Small intestine (tissue), 7 donors: ENCODE results near the gene SRSF8. TPM values are rescaled to one million over a fixed set of nuclear protein-coding genes. Genes with fewer than 3 reads are reported as not detected.

ENCODE experiments used
- DNase-seq, 2 donors: peaks; one replicate each; pipeline versions ENCODE4 v3.0.0 to v3.0.0-alpha.2; 2013
- FAIRE-seq: peaks from 2 replicates; lab custom pipeline; 2012; peaks lifted over from hg19 to GRCh38; lab: Jason Lieb, UNC
- H3K27ac ChIP-seq, 3 donors: one replicate each; pipeline ENCODE4 v1.5.1; 2013; ENCODE audit warnings: low read length in 2 of 3, mild to moderate bottlenecking in 2 of 3, control low read depth in 1 of 3, inconsistent platforms in 1 of 3, low read depth in 1 of 3, moderate library complexity in 1 of 3
- H3K27me3 ChIP-seq, 3 donors: one replicate each; pipeline ENCODE4 v1.6.1; 2013; ENCODE audit warnings: low read length in 3 of 3, inconsistent platforms in 1 of 3; ENCODE audit not compliant: control insufficient read depth in 3 of 3, insufficient read depth in 3 of 3
- H3K36me3 ChIP-seq, 3 donors: one replicate each; pipeline ENCODE4 v1.6.1; 2013; ENCODE audit warnings: low read length in 3 of 3, inconsistent platforms in 1 of 3, low read depth in 1 of 3, mild to moderate bottlenecking in 1 of 3, moderate library complexity in 1 of 3; ENCODE audit not compliant: control insufficient read depth in 3 of 3, insufficient read depth in 2 of 3
- H3K4me1 ChIP-seq, 3 donors: one replicate each; pipeline ENCODE4 v1.6.1; 2013; ENCODE audit warnings: low read length in 2 of 3, inconsistent platforms in 1 of 3, low read depth in 1 of 3, mild to moderate bottlenecking in 1 of 3, moderate library complexity in 1 of 3; ENCODE audit not compliant: control insufficient read depth in 3 of 3, insufficient read depth in 2 of 3
- H3K4me3 ChIP-seq, 3 donors: one replicate each; pipeline ENCODE4 v1.5.1; 2013; ENCODE audit warnings: low read length in 3 of 3, control low read depth in 1 of 3, inconsistent platforms in 1 of 3, low read depth in 1 of 3, mild to moderate bottlenecking in 1 of 3, moderate library complexity in 1 of 3
- H3K9me3 ChIP-seq, 2 donors: one replicate each; pipeline ENCODE4 v1.6.1; 2013; ENCODE audit warnings: low read depth in 1 of 2, low read length in 1 of 2; ENCODE audit not compliant: control insufficient read depth in 2 of 2, insufficient read depth in 1 of 2
- WGBS, 3 donors: extraction: QIAGEN DNeasy Blood & Tissue Kit; methylation state at CpG; one replicate each; pipeline ENCODE4 v1.1.7; 2013; 5-methylcytosine and 5-hydroxymethylcytosine counted together
- polyA plus RNA-seq, 4 donors: library from polyadenylated mRNA; stranded (reverse) in 3 of 4; unstranded in 1 of 4; fragments of 200-250 nt in 3 of 4; fragments of 120-200 nt in 1 of 4; gene quantifications; one replicate each; pipeline versions ENCODE4 v1.2.1 to v1.2.3, GENCODE V29; 2013
- donor health status: healthy with polysubstance abuse.
- donor health status: control.
- donor health status: control.
- donor health status: Bipolar disorder and iron deficiency.
- donor health status: healthy.

The SRSF8 gene
- polyA plus RNA-seq, 4 donors, result 29.3 to 52.2 (median 34.6) TPM

GRCh38 chr11:95082576-95083001 lies 15.9 kb downstream of the SRSF8 start:
- no peaks in the 10 kb centered on the region for H3K9me3 ChIP-seq
- no peak for DNase-seq
- no peaks in the 10 kb centered on the region for H3K36me3 ChIP-seq
- H3K27me3 ChIP-seq, result no peaks in the 10 kb centered on the region
- FAIRE-seq, result no peak
- no peaks in the 10 kb centered on the region for H3K4me1 ChIP-seq
- WGBS, 3 donors, result 88 to 92% (median 90%) methylated on average over 2 of the region's 2 CpGs
- H3K4me3 ChIP-seq, result no peak overlapping the region
- H3K27ac ChIP-seq, result no peak overlapping the region

GRCh38 chr11:95084509-95084908 lies 17.8 kb downstream of the SRSF8 start:
- FAIRE-seq (no peak), DNase-seq (no peak)
- Histone ChIP-seq H3K4me1 (no peaks in the 10 kb centered on the region), H3K4me3 (no peak overlapping the region), H3K27ac (no peak overlapping the region), H3K27me3 (no peaks in the 10 kb centered on the region), H3K36me3 (no peaks in the 10 kb centered on the region), H3K9me3 (no peaks in the 10 kb centered on the region)

GRCh38 chr11:95085117-95085816 lies 18.5 kb downstream of the SRSF8 start:
- Histone ChIP-seq H3K9me3 (no peaks in the 10 kb centered on the region), H3K27me3 (no peaks in the 10 kb centered on the region), H3K36me3 (no peaks in the 10 kb centered on the region), H3K4me1 (no peaks in the 10 kb centered on the region), H3K27ac (no peak overlapping the region), H3K4me3 (no peak overlapping the region)
- WGBS, 3 donors, result 87 to 90% (median 89%) methylated on average over 3 of the region's 3 CpGs
- FAIRE-seq, result no peak
- no peak for DNase-seq

GRCh38 chr11:95086151-95086550 lies 19.4 kb downstream of the SRSF8 start:
- Histone ChIP-seq H3K27ac (no peak overlapping the region), H3K27me3 (no peaks in the 10 kb centered on the region), H3K4me3 (no peak overlapping the region), H3K9me3 (no peaks in the 10 kb centered on the region), H3K4me1 (peaks cover 3 to 8% (median 3%) of the 10 kb centered on the region in 3 donors), H3K36me3 (no peaks in the 10 kb centered on the region)
- WGBS, 3 donors, result 92 to 98% (median 94%) methylated on average over 2 of the region's 2 CpGs
- DNase-seq, result no peak
- FAIRE-seq, result no peak

GRCh38 chr11:95086836-95087570 lies 20.3 kb downstream of the SRSF8 start:
- H3K27ac ChIP-seq, result no peak overlapping the region
- H3K27me3 ChIP-seq, result no peaks in the 10 kb centered on the region
- H3K36me3 ChIP-seq, result no peaks in the 10 kb centered on the region
- 88 to 100% (median 93%) methylated on average over 1 of the region's 1 CpG for WGBS, 3 donors
- H3K9me3 ChIP-seq, result no peaks in the 10 kb centered on the region
- H3K4me3 ChIP-seq, result no peak overlapping the region
- FAIRE-seq, result no peak
- DNase-seq, result no peak
- peaks cover 4 to 17% (median 4%) of the 10 kb centered on the region in 3 donors for H3K4me1 ChIP-seq

GRCh38 chr11:95088946-95089619 lies 22.4 kb downstream of the SRSF8 start:
- Histone ChIP-seq H3K27ac (peak overlapping the region; percentile 81 to 96 (median 85)), H3K27me3 (no peaks in the 10 kb centered on the region), H3K4me1 (peaks cover 4 to 34% (median 12%) of the 10 kb centered on the region in 3 donors), H3K4me3 (peak overlapping the region; percentile 53 to 70 (median 55)), H3K36me3 (no peaks in the 10 kb centered on the region), H3K9me3 (no peaks in the 10 kb centered on the region)
- WGBS, 3 donors, result 11 to 19% (median 16%) methylated on average over 23 to 27 of the region's 27 CpGs
- FAIRE-seq (no peak), DNase-seq (no peak)

- Histone ChIP-seq H3K4me1 (peaks cover 4 to 34% (median 12%) of the 10 kb centered on the region in 3 donors), H3K4me3 (peak within 1 kb of the TSS; percentile 55 to 74 (median 70)), H3K27me3 (no peaks in the 10 kb centered on the region), H3K9me3 (no peaks in the 10 kb centered on the region), H3K36me3 (no peaks in the 10 kb centered on the region), H3K27ac (peak within 1 kb of the TSS; percentile 81 to 96 (median 91))
- WGBS, 3 donors, result 1% methylated on average over 81 to 106 of the region's 106 CpGs
- FAIRE-seq, result no peak
- DNase-seq, result peak; percentile 87 to 95
Measured at GRCh38 chr11:95089620-95090542, 23.2 kb downstream of the SRSF8 start, which contains the start of gene ENDOD1. Gene ENDOD1, plus strand, starts transcription at chr11:95089846. Its CDS starts 82 bp downstream, at chr11:95089928.
